ENCODE measurements around the gene CAMSAP1. TPM values are rescaled to one million over a fixed set of nuclear protein-coding genes. Genes with fewer than 3 reads are reported as not detected.

Gene CAMSAP1
- total RNA-seq, 1 experiment from 2014 or later = 24.8 TPM

- Histone ChIP-seq H3K36me3 (ENCODE audit: control insufficient read depth, insufficient read depth, low read length) (0 out of 2 replicates have a peak, but pooled peaks cover 4% of the 10 kb centered on the region), H3K4me1 (ENCODE audit: control insufficient read depth, insufficient read depth, low read length) (no peaks in the 10 kb centered on the region), H3K9me3 (ENCODE audit: control insufficient read depth, insufficient read depth, low read depth, low read length) (no peaks in the 10 kb centered on the region), H3K4me3 (ENCODE audit: low read depth in 2 of 2, low read length in 2 of 2) (no peak overlapping the region), H3K27me3 (ENCODE audit: control insufficient read depth, insufficient read depth, low read length) (no peaks in the 10 kb centered on the region), H3K27ac (ENCODE audit: low read length) (no peak overlapping the region)
- intact Hi-C loops (cut with micrococcal nuclease; ENCODE audit: unreplicated experiment) = no loop called here
- DNase-seq (ENCODE audit: low read depth, low spot score) (no peak), ATAC-seq (no peak)
- TF ChIP-seq, protein P1, sequence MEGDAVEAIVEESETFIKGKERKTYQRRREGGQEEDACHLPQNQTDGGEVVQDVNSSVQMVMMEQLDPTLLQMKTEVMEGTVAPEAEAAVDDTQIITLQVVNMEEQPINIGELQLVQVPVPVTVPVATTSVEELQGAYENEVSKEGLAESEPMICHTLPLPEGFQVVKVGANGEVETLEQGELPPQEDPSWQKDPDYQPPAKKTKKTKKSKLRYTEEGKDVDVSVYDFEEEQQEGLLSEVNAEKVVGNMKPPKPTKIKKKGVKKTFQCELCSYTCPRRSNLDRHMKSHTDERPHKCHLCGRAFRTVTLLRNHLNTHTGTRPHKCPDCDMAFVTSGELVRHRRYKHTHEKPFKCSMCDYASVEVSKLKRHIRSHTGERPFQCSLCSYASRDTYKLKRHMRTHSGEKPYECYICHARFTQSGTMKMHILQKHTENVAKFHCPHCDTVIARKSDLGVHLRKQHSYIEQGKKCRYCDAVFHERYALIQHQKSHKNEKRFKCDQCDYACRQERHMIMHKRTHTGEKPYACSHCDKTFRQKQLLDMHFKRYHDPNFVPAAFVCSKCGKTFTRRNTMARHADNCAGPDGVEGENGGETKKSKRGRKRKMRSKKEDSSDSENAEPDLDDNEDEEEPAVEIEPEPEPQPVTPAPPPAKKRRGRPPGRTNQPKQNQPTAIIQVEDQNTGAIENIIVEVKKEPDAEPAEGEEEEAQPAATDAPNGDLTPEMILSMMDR (IDR thresholded peaks at IDR 0.05) = no peak
- TF ChIP-seq TCF7L2 (IDR thresholded peaks at IDR 0.05; ENCODE audit: low read depth, low read length) (no peak), SIN3A (IDR thresholded peaks at IDR 0.05; ENCODE audit: borderline replicate concordance, insufficient read depth, low read depth, low read length) (no peak), POLR2AphosphoS5 (IDR thresholded peaks at IDR 0.05; ENCODE audit: low read depth, low read length) (no peak)
- TF ChIP-seq, protein P2, sequence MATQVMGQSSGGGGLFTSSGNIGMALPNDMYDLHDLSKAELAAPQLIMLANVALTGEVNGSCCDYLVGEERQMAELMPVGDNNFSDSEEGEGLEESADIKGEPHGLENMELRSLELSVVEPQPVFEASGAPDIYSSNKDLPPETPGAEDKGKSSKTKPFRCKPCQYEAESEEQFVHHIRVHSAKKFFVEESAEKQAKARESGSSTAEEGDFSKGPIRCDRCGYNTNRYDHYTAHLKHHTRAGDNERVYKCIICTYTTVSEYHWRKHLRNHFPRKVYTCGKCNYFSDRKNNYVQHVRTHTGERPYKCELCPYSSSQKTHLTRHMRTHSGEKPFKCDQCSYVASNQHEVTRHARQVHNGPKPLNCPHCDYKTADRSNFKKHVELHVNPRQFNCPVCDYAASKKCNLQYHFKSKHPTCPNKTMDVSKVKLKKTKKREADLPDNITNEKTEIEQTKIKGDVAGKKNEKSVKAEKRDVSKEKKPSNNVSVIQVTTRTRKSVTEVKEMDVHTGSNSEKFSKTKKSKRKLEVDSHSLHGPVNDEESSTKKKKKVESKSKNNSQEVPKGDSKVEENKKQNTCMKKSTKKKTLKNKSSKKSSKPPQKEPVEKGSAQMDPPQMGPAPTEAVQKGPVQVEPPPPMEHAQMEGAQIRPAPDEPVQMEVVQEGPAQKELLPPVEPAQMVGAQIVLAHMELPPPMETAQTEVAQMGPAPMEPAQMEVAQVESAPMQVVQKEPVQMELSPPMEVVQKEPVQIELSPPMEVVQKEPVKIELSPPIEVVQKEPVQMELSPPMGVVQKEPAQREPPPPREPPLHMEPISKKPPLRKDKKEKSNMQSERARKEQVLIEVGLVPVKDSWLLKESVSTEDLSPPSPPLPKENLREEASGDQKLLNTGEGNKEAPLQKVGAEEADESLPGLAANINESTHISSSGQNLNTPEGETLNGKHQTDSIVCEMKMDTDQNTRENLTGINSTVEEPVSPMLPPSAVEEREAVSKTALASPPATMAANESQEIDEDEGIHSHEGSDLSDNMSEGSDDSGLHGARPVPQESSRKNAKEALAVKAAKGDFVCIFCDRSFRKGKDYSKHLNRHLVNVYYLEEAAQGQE (IDR thresholded peaks at IDR 0.05; ENCODE audit: insufficient read depth in 1 of 2, low read depth in 2 of 2, low read length in 1 of 2) = no peak
- no TSS peak for BruUV-seq (replicated peaks)
- POLR2A ChIA-PET = no interaction called here
- in situ Hi-C loops (cut with HindIII; ENCODE audit: low pct_unique_long_range_greater_than_20kb, low sequenced_read_pairs) = no loop called here
- CTCF ChIA-PET = interaction anchor here (0.6 to 0.9 kb wide), 2 partner anchors 33 to 91 kb away, joined by 4 read pairs; no protein-coding TSS in a partner anchor
These were observed 86.7 kb downstream of the CAMSAP1 start for GRCh38 chr9:135820661-135821060.

DNA sequence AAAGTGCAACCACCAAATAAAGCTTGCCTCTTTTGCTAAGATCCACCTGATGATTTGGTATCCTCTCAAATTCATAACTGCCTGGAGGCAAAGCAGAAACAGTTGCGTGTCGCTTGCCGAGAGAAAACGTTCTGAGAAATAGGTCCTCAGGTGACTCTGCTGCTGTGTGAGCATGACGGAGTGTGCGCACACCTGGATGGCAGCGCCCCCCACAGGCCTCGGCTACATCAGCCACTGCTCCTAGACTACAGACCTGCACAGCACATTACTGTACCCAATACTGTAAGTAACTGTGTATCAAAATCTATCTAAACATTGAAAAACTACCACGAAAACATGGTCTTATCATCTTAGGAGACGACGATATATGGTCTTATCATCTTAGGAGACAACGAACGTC lies 87.4 kb downstream of the CAMSAP1 start:
- DNase-seq (ENCODE audit: low read depth, low spot score) (no peak), ATAC-seq (no peak)
- intact Hi-C loops (cut with micrococcal nuclease; ENCODE audit: unreplicated experiment) = no loop called here

More for the DNA sequence above, 87.4 kb downstream of the CAMSAP1 start:
- ChIA-PET CTCF (interaction anchor here (0.7 to 0.9 kb wide), 2 partner anchors 91 to 1655 kb away, joined by 4 to 7 read pairs; partner anchors contain the start of gene RNU6ATAC), POLR2A (no interaction called here)
- in situ Hi-C loops (cut with HindIII; ENCODE audit: low pct_unique_long_range_greater_than_20kb, low sequenced_read_pairs) = no loop called here
- Histone ChIP-seq H3K27me3 (ENCODE audit: control insufficient read depth, insufficient read depth, low read length) (no peaks in the 10 kb centered on the region), H3K36me3 (ENCODE audit: control insufficient read depth, insufficient read depth, low read length) (0 out of 2 replicates have a peak, but pooled peaks cover 4% of the 10 kb centered on the region), H3K27ac (ENCODE audit: low read length) (no peak overlapping the region), H3K4me3 (ENCODE audit: low read depth in 2 of 2, low read length in 2 of 2) (no peak overlapping the region), H3K4me1 (ENCODE audit: control insufficient read depth, insufficient read depth, low read length) (no peaks in the 10 kb centered on the region), H3K9me3 (ENCODE audit: control insufficient read depth, insufficient read depth, low read depth, low read length) (no peaks in the 10 kb centered on the region)
- TF ChIP-seq TCF7L2 (IDR thresholded peaks at IDR 0.05; ENCODE audit: low read depth, low read length) (no peak), SIN3A (IDR thresholded peaks at IDR 0.05; ENCODE audit: borderline replicate concordance, insufficient read depth, low read depth, low read length) (no peak), POLR2AphosphoS5 (IDR thresholded peaks at IDR 0.05; ENCODE audit: low read depth, low read length) (no peak)
- TF ChIP-seq, protein P1 (IDR thresholded peaks at IDR 0.05) = no peak
- TF ChIP-seq, protein P2 (IDR thresholded peaks at IDR 0.05; ENCODE audit: insufficient read depth in 1 of 2, low read depth in 2 of 2, low read length in 1 of 2) = no peak
- no TSS peak for BruUV-seq (replicated peaks)
